IMR-90 (cell line): Measurements from ENCODE around the gene CCDC51. TPM values are rescaled to one million over a fixed set of nuclear protein-coding genes. Genes with fewer than 3 reads are reported as not detected.
A peak's percentile ranks its signal among the peaks of the same experiment; 100 is the strongest.

Experiments used
- ATAC-seq: fragments of 200-7000 bp; cut with Tn5 transposase; 2 replicates; pipeline ENCODE4 v1.9.1; 2020; ENCODE audit warnings: low read depth, mild to moderate bottlenecking, moderate library complexity
- BruUV-seq: library from RNA; stranded (reverse); fragments of 400-500 nt; replicated peaks from 2 replicates; lab custom pipeline; 2021; lab: Mats Ljungman, UMichigan
- CTCF ChIA-PET: fragments of 300-600 bp; formaldehyde crosslinking; extraction: SDS; loops from one replicate; lab custom pipeline; 2021; ENCODE audit warnings: antibody characterized with exemption; lab: Yijun Ruan, JAX
- POLR2A ChIA-PET: fragments of 300-600 bp; sonication (Branson Sonifier 250); formaldehyde crosslinking; loops from one replicate; lab custom pipeline; 2022; ENCODE audit warnings: antibody characterized with exemption; ENCODE audit not compliant: unreplicated experiment; lab: Charles Lee
- DNase-seq: peaks from one replicate; pipeline ENCODE4 v3.0.0; 2013
- H2AFZ ChIP-seq: replicated peaks from 2 replicates; pipeline ENCODE3; 2013; ENCODE audit warnings: low read length, mild to moderate bottlenecking; ENCODE audit not compliant: poor library complexity
- H2AK5ac ChIP-seq: 2 replicates; pipeline ENCODE4 v1.6.1; 2013; ENCODE audit warnings: low read depth, low read length, inconsistent platforms
- H2AK9ac ChIP-seq: replicated peaks from 2 replicates; pipeline ENCODE3; 2013; ENCODE audit warnings: mild to moderate bottlenecking, low read depth, low read length, moderate library complexity; ENCODE audit not compliant: poor library complexity
- H2BK120ac ChIP-seq: 2 replicates; pipeline ENCODE4 v1.6.1; 2013; ENCODE audit warnings: low read depth, low read length, inconsistent platforms
- H2BK15ac ChIP-seq: 3 replicates; pipeline ENCODE4 v1.6.1; 2013; ENCODE audit warnings: low read depth, low read length, inconsistent platforms
- H2BK20ac ChIP-seq: 2 replicates; pipeline ENCODE4 v1.6.1; 2013; ENCODE audit warnings: low read depth, mild to moderate bottlenecking, inconsistent platforms, low read length, moderate library complexity
- H2BK5ac ChIP-seq: 2 replicates; pipeline ENCODE4 v1.6.1; 2013; ENCODE audit warnings: mild to moderate bottlenecking, low read depth, low read length, inconsistent platforms; ENCODE audit not compliant: poor library complexity, severe bottlenecking
- H3K14ac ChIP-seq: replicated peaks from 2 replicates; pipeline ENCODE4 v1.6.1; 2013; ENCODE audit warnings: low read depth, low read length, inconsistent platforms
- H3K18ac ChIP-seq: 2 replicates; pipeline ENCODE4 v1.6.1; 2013; ENCODE audit warnings: low read depth, low read length, control low read depth
- H3K23ac ChIP-seq: 2 replicates; pipeline ENCODE4 v1.6.1; 2013; ENCODE audit warnings: low read depth, low read length, inconsistent platforms
- H3K27ac ChIP-seq: 2 replicates; pipeline ENCODE4 v1.5.1; 2013; ENCODE audit warnings: mild to moderate bottlenecking, control low read depth, low read length; ENCODE audit not compliant: insufficient read depth
- H3K27me3 ChIP-seq: 2 replicates; pipeline ENCODE4 v1.6.1; 2013; ENCODE audit warnings: low read length; ENCODE audit not compliant: control insufficient read depth, insufficient read depth
- H3K36me3 ChIP-seq: 2 replicates; pipeline ENCODE4 v1.6.1; 2013; ENCODE audit warnings: low read length, mixed read lengths; ENCODE audit not compliant: control insufficient read depth, insufficient read depth
- H3K4ac ChIP-seq: 2 replicates; pipeline ENCODE4 v1.6.1; 2013; ENCODE audit warnings: low read depth, low read length, inconsistent platforms
- H3K4me1 ChIP-seq: 2 replicates; pipeline ENCODE4 v1.6.1; 2013; ENCODE audit warnings: low read length, mixed read lengths; ENCODE audit not compliant: control insufficient read depth, insufficient read depth
- H3K4me2 ChIP-seq: 2 replicates; pipeline ENCODE4 v1.6.1; 2013; ENCODE audit warnings: low read depth, mild to moderate bottlenecking, control low read depth, low read length, moderate library complexity
- H3K4me3 ChIP-seq: 2 replicates; pipeline ENCODE4 v1.5.1; 2013; ENCODE audit warnings: low read depth, mild to moderate bottlenecking, control low read depth, low read length, moderate library complexity; ENCODE audit not compliant: insufficient read depth
- H3K56ac ChIP-seq: 2 replicates; pipeline ENCODE4 v1.6.1; 2013; ENCODE audit warnings: low read length, inconsistent platforms; ENCODE audit not compliant: insufficient read depth; ENCODE audit errors: extremely low read depth
- H3K79me1 ChIP-seq, 2 experiments: 2 replicates each; pipeline ENCODE4 v1.6.1; 2013; ENCODE audit warnings: low read length in 2 of 2, inconsistent platforms in 1 of 2, low read depth in 1 of 2
- H3K9ac ChIP-seq: 2 replicates; pipeline ENCODE4 v1.6.1; 2013; ENCODE audit warnings: low read depth, low read length, control low read depth
- H3K9me1 ChIP-seq: 2 replicates; pipeline ENCODE4 v1.6.1; 2013; ENCODE audit warnings: low read length, inconsistent platforms; ENCODE audit not compliant: insufficient read depth
- H3K9me3 ChIP-seq: 2 replicates; pipeline ENCODE4 v1.6.1; 2013; ENCODE audit warnings: low read length; ENCODE audit not compliant: control insufficient read depth, insufficient read depth
- H4K20me1 ChIP-seq: 2 replicates; pipeline ENCODE4 v1.6.1; 2013; ENCODE audit warnings: low read length, inconsistent platforms; ENCODE audit not compliant: insufficient read depth
- H4K5ac ChIP-seq: 2 replicates; pipeline ENCODE4 v1.6.1; 2013; ENCODE audit warnings: mild to moderate bottlenecking, low read depth, low read length, control low read depth
- H4K8ac ChIP-seq, 2 experiments: 2 replicates each; pipeline ENCODE4 v1.6.1; 2013; ENCODE audit warnings: low read depth in 2 of 2, low read length in 2 of 2, control low read depth in 1 of 2, inconsistent platforms in 1 of 2
- H4K91ac ChIP-seq: 2 replicates; pipeline ENCODE4 v1.6.1; 2013; ENCODE audit warnings: low read depth, low read length, inconsistent platforms; ENCODE audit not compliant: insufficient read depth
- BHLHE40 ChIP-seq: fragments of 150-350 bp; IDR thresholded peaks from 2 replicates; pipeline ENCODE4 v1.6.1; 2016; ENCODE audit warnings: mild to moderate bottlenecking, low read depth, low read length
- CEBPB ChIP-seq: IDR thresholded peaks from 2 replicates; pipeline ENCODE4 v1.6.1; 2012; ENCODE audit warnings: low read depth, low read length, improper control_type of control experiment
- CHD1 ChIP-seq: IDR thresholded peaks from 2 replicates; pipeline ENCODE4 v1.6.1; 2012; ENCODE audit warnings: low read depth, low read length, improper control_type of control experiment
- CTCF ChIP-seq: conservative IDR thresholded peaks from 2 replicates; pipeline ENCODE4 v1.5.1; 2012; ENCODE audit warnings: mild to moderate bottlenecking, low read depth, low read length, improper control_type of control experiment
- ELK1 ChIP-seq: fragments of 150-350 bp; IDR thresholded peaks from 2 replicates; pipeline ENCODE4 v1.6.1; 2016; ENCODE audit warnings: low read depth, mild to moderate bottlenecking, low read length, moderate library complexity, borderline replicate concordance
- FOS ChIP-seq: fragments of 150-350 bp; IDR thresholded peaks from 2 replicates; pipeline ENCODE4 v1.6.1; 2016; ENCODE audit warnings: low read depth, low read length
- MAFK ChIP-seq: IDR thresholded peaks from 2 replicates; pipeline ENCODE4 v1.6.1; 2012; ENCODE audit warnings: low read depth, low read length, improper control_type of control experiment
- MAZ ChIP-seq: IDR thresholded peaks from 2 replicates; pipeline ENCODE4 v1.6.1; 2012; ENCODE audit warnings: low read depth, mild to moderate bottlenecking, low read length, improper control_type of control experiment, moderate library complexity, borderline replicate concordance
- MXI1 ChIP-seq: IDR thresholded peaks from 2 replicates; pipeline ENCODE4 v1.6.1; 2012; ENCODE audit warnings: low read depth, mild to moderate bottlenecking, low read length, moderate library complexity, borderline replicate concordance
- NFE2L2 ChIP-seq: fragments of 150-350 bp; IDR thresholded peaks from 2 replicates; pipeline ENCODE4 v1.6.1; 2016; ENCODE audit warnings: low read depth, mild to moderate bottlenecking, low read length
- POLR2A ChIP-seq: IDR thresholded peaks from 2 replicates; pipeline ENCODE4 v1.6.1; 2012; ENCODE audit warnings: mild to moderate bottlenecking, low read depth, low read length
- RAD21 ChIP-seq: IDR thresholded peaks from 2 replicates; pipeline ENCODE4 v1.6.1; 2012; ENCODE audit warnings: low read length, improper control_type of control experiment
- RCOR1 ChIP-seq: IDR thresholded peaks from 2 replicates; pipeline ENCODE4 v1.6.1; 2012; ENCODE audit warnings: mild to moderate bottlenecking, low read length, improper control_type of control experiment; ENCODE audit not compliant: insufficient replicate concordance
- RFX5 ChIP-seq: IDR thresholded peaks from 2 replicates; pipeline ENCODE4 v1.8.0; 2012; ENCODE audit warnings: low read depth, mild to moderate bottlenecking, low read length, moderate library complexity
- SMC3 ChIP-seq: fragments of 150-350 bp; IDR thresholded peaks from 2 replicates; pipeline ENCODE4 v1.6.1; 2016; ENCODE audit warnings: low read depth, mild to moderate bottlenecking, antibody characterized with exemption, low read length, moderate library complexity
- WGBS, 2 experiments: methylation state at CpG; one replicate each; pipeline versions ENCODE4 v1.1.5 to v1.1.7; 2013; ENCODE audit warnings: missing lambda C conversion rate in 2 of 2; ENCODE audit not compliant: insufficient read length in 1 of 2; ENCODE audit errors: extremely low coverage in 2 of 2; 5-methylcytosine and 5-hydroxymethylcytosine counted together
- dilution Hi-C: fragments of 300-500 bp; cut with HindIII; formaldehyde crosslinking; loops from one replicate; pipeline ENCODE4 v1.14.3; 2018; ENCODE audit warnings: low sequenced_read_pairs; ENCODE audit not compliant: unreplicated experiment
- in situ Hi-C: fragments of 300-500 bp; cut with MboI; formaldehyde crosslinking; loops from 3 replicates; pipeline ENCODE4 v1.14.3; 2019; ENCODE audit warnings: low sequenced_read_pairs, inconsistent platforms, mixed read lengths
- intact Hi-C: fragments of 100-400 bp; cut with micrococcal nuclease; formaldehyde crosslinking; loops from 2 replicates; pipeline ENCODE4 v1.10.0; 2022
- polyA plus RNA-seq, 3 experiments: library from polyadenylated mRNA; depleted of rRNA; stranded (reverse); fragments of >200 nt; gene quantifications; 2 replicates each; pipeline ENCODE4 v1.2.3, GENCODE V29; 2012; ENCODE audit warnings: low replicate concordance in 1 of 3
- total RNA-seq: library from RNA; depleted of rRNA; stranded (reverse); fragments of >200 nt; gene quantifications from 2 replicates; pipeline ENCODE4 v1.2.3, GENCODE V29; 2012
- TF ChIP-seq, protein P1 (sequence below): fragments of 150-350 bp; IDR thresholded peaks from 2 replicates; pipeline ENCODE4 v1.6.1; 2017; ENCODE audit warnings: mild to moderate bottlenecking, antibody characterized with exemption, low read length, low read depth

CCDC51 gene
- total and polyA plus RNA-seq, 2 of the 4 experiments (the other 2 are of a cell fraction), result 11.0 to 16.1 TPM

GRCh38 chr3:48426401-48426909 lies 13.5 kb downstream of the CCDC51 start:
- Histone ChIP-seq H3K18ac (no peak overlapping the region), H3K4me1 (peaks cover 29% of the 10 kb centered on the region), H4K5ac (no peak overlapping the region), H2BK15ac (no peak overlapping the region), H2AFZ (peak overlapping the region; percentile 33), H3K4me3 (no peak overlapping the region), H3K4ac (0 out of 2 replicates have a peak overlapping the region, but pooled peaks have one; percentile 9), H2AK9ac (peak overlapping the region; percentile 19), H3K56ac (no peak overlapping the region), H4K20me1 (peaks cover 30% of the 10 kb centered on the region), H2BK5ac (no peak overlapping the region), H3K4me2 (no peak overlapping the region), H4K8ac (no peak overlapping the region), H4K91ac (no peak overlapping the region), H3K9me3 (no peaks in the 10 kb centered on the region), H3K79me1 (peaks cover 25 to 65% of the 10 kb centered on the region in 2 experiments; a peak in 3 of 4 replicates), H3K23ac (no peak overlapping the region), H3K9me1 (peaks cover 16% of the 10 kb centered on the region), H3K27me3 (no peaks in the 10 kb centered on the region), H3K9ac (no peak overlapping the region), H2BK20ac (no peak overlapping the region), H2AK5ac (peak overlapping the region; percentile 8; the same call in 1 of the 2 replicates), H2BK120ac (no peak overlapping the region), H3K14ac (peak overlapping the region; percentile 40; the same call in 1 of the 2 replicates), H3K27ac (no peak overlapping the region), H3K36me3 (peaks cover 6% of the 10 kb centered on the region; the same call in 1 of the 2 replicates)
- no peak for TF ChIP-seq CTCF
- TF ChIP-seq RCOR1, result no peak
- TF ChIP-seq FOS, result no peak
- no peak for TF ChIP-seq MXI1
- no peak for TF ChIP-seq MAZ
- no peak for TF ChIP-seq POLR2A
- TF ChIP-seq BHLHE40, result no peak
- TF ChIP-seq ELK1, result no peak
- no peak for TF ChIP-seq SMC3
- TF ChIP-seq CHD1, result no peak
- TF ChIP-seq RAD21, result no peak
- TF ChIP-seq, protein P1, sequence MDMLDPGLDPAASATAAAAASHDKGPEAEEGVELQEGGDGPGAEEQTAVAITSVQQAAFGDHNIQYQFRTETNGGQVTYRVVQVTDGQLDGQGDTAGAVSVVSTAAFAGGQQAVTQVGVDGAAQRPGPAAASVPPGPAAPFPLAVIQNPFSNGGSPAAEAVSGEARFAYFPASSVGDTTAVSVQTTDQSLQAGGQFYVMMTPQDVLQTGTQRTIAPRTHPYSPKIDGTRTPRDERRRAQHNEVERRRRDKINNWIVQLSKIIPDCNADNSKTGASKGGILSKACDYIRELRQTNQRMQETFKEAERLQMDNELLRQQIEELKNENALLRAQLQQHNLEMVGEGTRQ, result no peak
- TF ChIP-seq RFX5, result no peak
- TF ChIP-seq NFE2L2, result no peak
- TF ChIP-seq CEBPB, result no peak
- no peak for TF ChIP-seq MAFK
- intact Hi-C loops, result no loop called here
- ChIA-PET POLR2A (no interaction called here), CTCF (no interaction called here)
- 72% methylated on average over 5 of the region's 11 CpGs; no CpG with 5 or more reads in 1 of the 2 experiments for WGBS, 2 experiments
- ATAC-seq, result no peak
- no peak for DNase-seq
- dilution Hi-C loops, result no loop called here
- BruUV-seq, result no TSS peak
- in situ Hi-C loops, result no loop called here
